Caco-2 (cell line): ENCODE results near the gene RXFP1. TPM values are rescaled to one million over a fixed set of nuclear protein-coding genes. Genes with fewer than 3 reads are reported as not detected.

Experiments
- BruUV-seq: library from RNA; stranded (reverse); fragments of 400-500 nt; replicated peaks from 2 replicates; lab custom pipeline; 2021; lab: Mats Ljungman, UMichigan
- CTCF ChIA-PET: fragments of 300-600 bp; sonication (Branson Sonifier 250); formaldehyde crosslinking; loops from one replicate; lab custom pipeline; 2022; ENCODE audit warnings: antibody characterized with exemption; lab: Charles Lee
- POLR2A ChIA-PET: fragments of 300-600 bp; sonication (Branson Sonifier 250); formaldehyde crosslinking; loops from one replicate; lab custom pipeline; 2022; ENCODE audit warnings: antibody characterized with exemption; lab: Charles Lee
- DNase-seq, 2 experiments: peaks; one replicate each; pipeline versions ENCODE4 v3.0.0 to v3.0.0-alpha.2; 2020 to 2022
- H3K27me3 ChIP-seq: replicated peaks from 2 replicates; pipeline ENCODE4 v1.6.0; 2011; ENCODE audit warnings: low read length; ENCODE audit not compliant: control insufficient read depth, insufficient read depth
- H3K36me3 ChIP-seq: 2 replicates; pipeline ENCODE4 v1.5.1; 2011; ENCODE audit warnings: low read length; ENCODE audit not compliant: control insufficient read depth, insufficient read depth
- H3K4me1 ChIP-seq: fragments of 250-450 bp; sonication (Bioruptor Pico); 2 replicates; pipeline ENCODE4 v1.5.1; 2020; ENCODE audit warnings: mild to moderate bottlenecking
- H3K4me3 ChIP-seq: 2 replicates; pipeline ENCODE4 v1.5.1; 2011; ENCODE audit warnings: low read depth, mild to moderate bottlenecking, control low read depth, low read length
- H3K9me3 ChIP-seq: fragments of 250-450 bp; sonication (Bioruptor Pico); 2 replicates; pipeline ENCODE4 v1.5.1; 2020; ENCODE audit warnings: mild to moderate bottlenecking, moderate library complexity
- H3K27ac Mint-ChIP-seq: one replicate; pipeline ENCODE4 v1.8.0; 2022; ENCODE audit warnings: mixed read lengths; ENCODE audit not compliant: unreplicated experiment
- H3K27me3 Mint-ChIP-seq: one replicate; pipeline ENCODE4 v1.8.0; 2022; ENCODE audit warnings: mixed read lengths; ENCODE audit not compliant: insufficient read depth, unreplicated experiment
- H3K36me3 Mint-ChIP-seq: one replicate; pipeline ENCODE4 v1.8.0; 2022; ENCODE audit warnings: mild to moderate bottlenecking, mixed read lengths; ENCODE audit not compliant: insufficient read depth, unreplicated experiment
- H3K4me1 Mint-ChIP-seq: one replicate; pipeline ENCODE4 v1.8.0; 2022; ENCODE audit warnings: low read depth, mixed read lengths; ENCODE audit not compliant: unreplicated experiment
- H3K4me3 Mint-ChIP-seq: one replicate; pipeline ENCODE4 v1.8.0; 2022; ENCODE audit warnings: mild to moderate bottlenecking, moderate library complexity, mixed read lengths; ENCODE audit not compliant: unreplicated experiment
- H3K9me3 Mint-ChIP-seq: one replicate; pipeline ENCODE4 v1.8.0; 2022; ENCODE audit warnings: mixed read lengths; ENCODE audit not compliant: unreplicated experiment
- intact Hi-C: fragments of 100-400 bp; cut with micrococcal nuclease; formaldehyde crosslinking; loops from one replicate; pipeline ENCODE4 v1.10.0; 2022; ENCODE audit not compliant: unreplicated experiment
- total RNA-seq: library from RNA; stranded (reverse); gene quantifications from 2 replicates; pipeline ENCODE4 v1.2.3, GENCODE V29; 2022
- TF ChIP-seq, protein P1 (sequence below), 2 experiments: fragments of 200-600 bp in 1 of 2; IDR thresholded peaks; 1 replicate in 1 of 2; 2 replicates in 1 of 2; pipeline versions ENCODE4 v1.5.1 to v1.8.0; 2011 to 2022; ENCODE audit warnings: antibody characterized with exemption in 1 of 2, control low read depth in 1 of 2, inconsistent platforms in 1 of 2, low read depth in 1 of 2, low read length in 1 of 2, mild to moderate bottlenecking in 1 of 2, moderate library complexity in 1 of 2; ENCODE audit not compliant: insufficient read depth in 1 of 2, severe bottlenecking in 1 of 2, unreplicated experiment in 1 of 2

RXFP1 gene
- total RNA-seq, 1 experiment from 2014 or later: not detected

DNA sequence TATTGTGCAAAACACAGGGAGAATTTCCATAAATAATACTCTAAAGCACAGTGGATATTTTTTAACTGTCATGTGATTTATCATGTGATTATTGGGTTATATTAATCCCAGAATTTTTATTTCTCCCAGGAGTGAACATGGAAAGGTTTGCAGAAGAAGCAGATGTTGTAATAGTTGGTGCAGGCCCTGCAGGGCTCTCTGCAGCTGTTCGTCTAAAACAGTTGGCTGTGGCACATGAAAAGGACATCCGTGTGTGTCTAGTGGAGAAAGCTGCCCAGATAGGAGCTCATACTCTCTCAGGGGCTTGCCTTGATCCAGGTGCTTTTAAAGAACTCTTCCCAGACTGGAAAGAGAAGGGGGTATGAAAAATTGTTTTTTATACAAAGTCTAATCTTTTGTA, 160.4 kb downstream of the RXFP1 start:
- Histone ChIP-seq H3K27me3 (no peaks in the 10 kb centered on the region), H3K4me3 (no peak overlapping the region), H3K36me3 (no peaks in the 10 kb centered on the region), H3K9me3 (no peaks in the 10 kb centered on the region), H3K4me1 (peaks cover 11% of the 10 kb centered on the region; the same call in 1 of the 2 replicates)
- TF ChIP-seq, protein P1, sequence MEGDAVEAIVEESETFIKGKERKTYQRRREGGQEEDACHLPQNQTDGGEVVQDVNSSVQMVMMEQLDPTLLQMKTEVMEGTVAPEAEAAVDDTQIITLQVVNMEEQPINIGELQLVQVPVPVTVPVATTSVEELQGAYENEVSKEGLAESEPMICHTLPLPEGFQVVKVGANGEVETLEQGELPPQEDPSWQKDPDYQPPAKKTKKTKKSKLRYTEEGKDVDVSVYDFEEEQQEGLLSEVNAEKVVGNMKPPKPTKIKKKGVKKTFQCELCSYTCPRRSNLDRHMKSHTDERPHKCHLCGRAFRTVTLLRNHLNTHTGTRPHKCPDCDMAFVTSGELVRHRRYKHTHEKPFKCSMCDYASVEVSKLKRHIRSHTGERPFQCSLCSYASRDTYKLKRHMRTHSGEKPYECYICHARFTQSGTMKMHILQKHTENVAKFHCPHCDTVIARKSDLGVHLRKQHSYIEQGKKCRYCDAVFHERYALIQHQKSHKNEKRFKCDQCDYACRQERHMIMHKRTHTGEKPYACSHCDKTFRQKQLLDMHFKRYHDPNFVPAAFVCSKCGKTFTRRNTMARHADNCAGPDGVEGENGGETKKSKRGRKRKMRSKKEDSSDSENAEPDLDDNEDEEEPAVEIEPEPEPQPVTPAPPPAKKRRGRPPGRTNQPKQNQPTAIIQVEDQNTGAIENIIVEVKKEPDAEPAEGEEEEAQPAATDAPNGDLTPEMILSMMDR (IDR thresholded peaks at IDR 0.05; ENCODE audit: insufficient read depth in 1 of 2, low read depth in 1 of 2, low read length in 1 of 2, severe bottlenecking in 1 of 2, unreplicated experiment in 1 of 2): no peak
- no peak for DNase-seq
- Mint-ChIP-seq H3K27ac (no peak overlapping the region), H3K36me3 (no peaks in the 10 kb centered on the region), H3K4me1 (no peaks in the 10 kb centered on the region), H3K27me3 (no peaks in the 10 kb centered on the region), H3K4me3 (no peak overlapping the region), H3K9me3 (no peaks in the 10 kb centered on the region)
- no TSS peak for BruUV-seq
- CTCF ChIA-PET: no interaction called here
- POLR2A ChIA-PET: no interaction called here
- intact Hi-C loops: no loop called here

DNA sequence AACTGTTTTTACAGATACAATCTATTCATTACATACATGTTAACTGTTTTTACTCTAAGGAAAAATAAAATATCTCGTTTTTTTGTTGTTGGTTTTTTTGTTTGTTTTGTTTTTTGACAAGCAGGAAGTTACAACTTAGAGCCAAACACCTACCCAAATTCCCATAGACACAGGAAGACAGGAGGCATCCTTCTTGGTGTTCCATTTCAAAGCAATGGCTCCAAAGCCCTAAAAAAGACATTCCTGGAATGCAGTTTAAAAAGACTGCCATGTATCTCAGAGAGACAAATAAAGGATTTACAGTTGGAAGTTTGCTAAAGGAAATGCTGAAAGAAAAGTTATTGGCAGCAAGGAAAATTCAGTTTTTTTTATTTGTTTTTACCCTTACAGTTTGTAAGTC, 167.1 kb downstream of the RXFP1 start:
- no peak for DNase-seq
- Mint-ChIP-seq H3K27ac (no peak overlapping the region), H3K36me3 (no peaks in the 10 kb centered on the region), H3K4me1 (no peaks in the 10 kb centered on the region), H3K27me3 (no peaks in the 10 kb centered on the region), H3K9me3 (no peaks in the 10 kb centered on the region), H3K4me3 (no peak overlapping the region)
- ChIA-PET POLR2A (no interaction called here), CTCF (no interaction called here)
- H3K27me3 ChIP-seq: no peaks in the 10 kb centered on the region
- no TSS peak for BruUV-seq
- TF ChIP-seq, protein P1 (IDR thresholded peaks at IDR 0.05; ENCODE audit: insufficient read depth in 1 of 2, low read depth in 1 of 2, low read length in 1 of 2, severe bottlenecking in 1 of 2, unreplicated experiment in 1 of 2): no peak
- intact Hi-C loops: no loop called here
- H3K9me3 ChIP-seq: no peaks in the 10 kb centered on the region
- H3K4me1 ChIP-seq: no peaks in the 10 kb centered on the region
- H3K36me3 ChIP-seq: no peaks in the 10 kb centered on the region
- H3K4me3 ChIP-seq: no peak overlapping the region

Other genes starting within 250 kb of the RXFP1 start
- 16.7 and 17.4 TPM in 2 replicates for gene C4orf46, start 150.0 kb downstream of the RXFP1 start, total RNA-seq
- gene ETFDH, start 150.4 kb downstream of the RXFP1 start, total RNA-seq: 5.8 and 6.4 TPM in 2 replicates
- 50.9 and 57.2 TPM in 2 replicates for gene PPID, start 201.5 kb downstream of the RXFP1 start, total RNA-seq
- 12.4 and 15.8 TPM in 2 replicates for gene FNIP2, start 247.1 kb downstream of the RXFP1 start, total RNA-seq